ENCODE results near the gene ATE1. TPM values are rescaled to one million over a fixed set of nuclear protein-coding genes. Genes with fewer than 3 reads are reported as not detected.
"Not testable (repeated sequence)": the region's sequence is repeated elsewhere in the genome, so short reads cannot be mapped to it uniquely, and the experiment has no call there.

The ATE1 gene
- total and polyA plus RNA-seq, 7 donors = 12.5 to 49.6 (median 31.4) TPM

DNA sequence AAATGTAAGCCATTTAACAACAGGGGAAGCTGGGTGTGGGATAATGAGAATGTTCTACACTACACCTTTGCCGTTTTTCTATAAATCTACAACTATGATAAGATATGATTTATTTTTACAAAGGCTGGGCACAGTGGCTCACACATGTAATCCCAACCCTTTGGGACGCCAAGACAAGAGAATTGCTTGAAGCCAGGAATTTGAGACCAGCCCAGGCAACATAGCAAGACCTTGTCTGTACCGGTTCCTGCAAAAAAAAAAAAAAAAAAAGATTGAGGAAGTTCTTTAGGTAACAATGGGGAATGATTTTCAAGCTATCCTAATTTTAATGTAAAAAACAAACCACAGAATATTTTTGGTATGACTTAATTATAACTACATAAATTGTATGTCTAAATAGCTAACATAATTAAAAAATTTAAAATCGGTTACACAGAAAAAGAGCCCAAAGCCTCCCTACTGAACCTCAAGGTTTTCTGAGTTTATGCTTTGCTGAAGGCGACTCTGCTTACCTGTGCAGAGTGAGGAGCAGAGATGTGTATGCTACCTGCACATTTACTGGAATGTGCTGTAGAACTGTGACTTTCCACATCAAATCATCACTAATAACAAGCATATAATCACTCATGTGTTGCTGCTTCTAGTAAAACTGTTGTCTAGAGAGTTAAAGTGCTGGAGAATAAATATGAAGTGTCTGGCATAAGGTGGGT is 163.4 kb downstream of the ATE1 start:
- H3K9me3 ChIP-seq = peaks cover 0 to 9% (median 3%) of the 10 kb centered on the region in 4 donors
- no peak overlapping the region for H3K27ac ChIP-seq
- H3K27me3 ChIP-seq = no peaks in the 10 kb centered on the region
- peaks cover 0 to 10% (median 6%) of the 10 kb centered on the region in 4 donors for H3K4me1 ChIP-seq
- H3K4me3 ChIP-seq = no peak overlapping the region
- TF ChIP-seq EP300 (IDR thresholded peaks at IDR 0.05) (no peak), POLR2AphosphoS5 (IDR thresholded peaks at IDR 0.05) (no peak), POLR2A (IDR thresholded peaks at IDR 0.05) (no peak), CTCF (IDR thresholded peaks at IDR 0.05) (no peak)
- no peak for DNase-seq
- 94 to 95% methylated on average over 5 of the region's 5 CpGs for WGBS, 2 donors
- peaks cover 0 to 15% (median 3%) of the 10 kb centered on the region in 4 donors for H3K36me3 ChIP-seq
- intact Hi-C loops (cut with DNase I) = no loop called here

GRCh38 chr10:121757241-121757640 is 170.6 kb downstream of the ATE1 start:
- Histone ChIP-seq H3K4me1 (peaks cover 0 to 21% (median 12%) of the 10 kb centered on the region in 4 donors), H3K36me3 (peaks cover 0 to 15% (median 3%) of the 10 kb centered on the region in 4 donors), H3K9me3 (peaks cover 0 to 13% (median 6%) of the 10 kb centered on the region in 4 donors)
- H3K27me3 ChIP-seq; H3K4me3 ChIP-seq; DNase-seq; intact Hi-C loops (cut with DNase I); H3K27ac ChIP-seq: not testable (repeated sequence)
- WGBS, 2 donors = 93 to 95% methylated on average over 1 of the region's 1 CpG

DNA sequence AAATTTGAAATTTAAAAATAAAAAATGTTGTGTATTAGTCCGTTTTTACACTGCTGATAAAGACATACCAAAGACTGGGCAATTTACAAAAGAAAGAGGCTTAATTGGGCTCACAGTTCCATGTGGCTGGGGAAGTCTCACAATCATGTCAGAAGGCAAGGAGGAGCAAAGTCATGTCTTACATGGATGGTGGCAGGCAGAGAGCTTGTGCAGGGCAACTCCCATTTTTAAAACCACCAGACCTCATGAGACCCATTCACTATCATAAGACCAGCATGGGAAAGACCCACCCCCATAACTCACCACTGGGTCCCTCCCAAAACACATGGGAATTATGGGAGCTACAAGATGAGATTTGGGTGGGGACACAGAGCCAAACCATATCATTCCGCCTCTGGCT is 172.3 kb downstream of the ATE1 start:
- DNase-seq; H3K27ac ChIP-seq; intact Hi-C loops (cut with DNase I); H3K27me3 ChIP-seq; H3K4me3 ChIP-seq: not testable (repeated sequence)
- Histone ChIP-seq H3K4me1 (peaks cover 0 to 12% (median 10%) of the 10 kb centered on the region in 4 donors), H3K9me3 (peaks cover 0 to 12% (median 6%) of the 10 kb centered on the region in 4 donors), H3K36me3 (peaks cover 0 to 15% (median 3%) of the 10 kb centered on the region in 4 donors)
- 95 to 96% methylated on average over 2 of the region's 2 CpGs for WGBS, 2 donors

- intact Hi-C loops (cut with DNase I) = no loop called here
- Histone ChIP-seq H3K4me3 (no peak overlapping the region), H3K27ac (no peak overlapping the region), H3K4me1 (peaks cover 0 to 12% (median 10%) of the 10 kb centered on the region in 4 donors), H3K9me3 (peaks cover 0 to 6% (median 2%) of the 10 kb centered on the region in 4 donors), H3K27me3 (no peaks in the 10 kb centered on the region), H3K36me3 (peaks cover 0 to 8% (median 0%) of the 10 kb centered on the region in 4 donors)
- TF ChIP-seq CTCF (IDR thresholded peaks at IDR 0.05) = no peak
- TF ChIP-seq POLR2AphosphoS5 (IDR thresholded peaks at IDR 0.05) = no peak
- no peak for TF ChIP-seq EP300 (IDR thresholded peaks at IDR 0.05)
- no peak for TF ChIP-seq POLR2A (IDR thresholded peaks at IDR 0.05)
- 88 to 90% methylated on average over 1 of the region's 1 CpG for WGBS, 2 donors
- no peak for DNase-seq
Measured at GRCh38 chr10:121754666-121755065, 173.2 kb downstream of the ATE1 start.

- Histone ChIP-seq H3K9me3 (peaks cover 0 to 6% (median 2%) of the 10 kb centered on the region in 4 donors), H3K36me3 (peaks cover 0 to 3% (median 0%) of the 10 kb centered on the region in 4 donors), H3K27me3 (no peaks in the 10 kb centered on the region), H3K4me1 (peaks cover 0 to 12% (median 10%) of the 10 kb centered on the region in 4 donors), H3K4me3 (no peak overlapping the region), H3K27ac (peak overlapping the region in 2 of 4 donors; percentile 15 to 37)
- TF ChIP-seq POLR2AphosphoS5 (IDR thresholded peaks at IDR 0.05) (no peak), CTCF (IDR thresholded peaks at IDR 0.05) (peak in 1 of 4 experiments; percentile 10)
- intact Hi-C loops (cut with DNase I) = no loop called here
- WGBS, 2 donors = 76 to 88% methylated on average over 6 of the region's 6 CpGs
- no peak for DNase-seq
Measured at GRCh38 chr10:121753726-121754476, 173.9 kb downstream of the ATE1 start.

Data from sigmoid colon (tissue), 7 donors.